Measurements from ENCODE around the gene KCTD7.

GRCh38 chr7:66666313-66666952 lies 37.8 kb downstream of the KCTD7 start:
- TF ChIP-seq EZH2 (IDR thresholded peaks at IDR 0.05; ENCODE audit: low read length) (no peak), CTCF (optimal IDR thresholded peaks at IDR 0.05 in 1 of 3, IDR thresholded peaks at IDR 0.05 in 1 of 3, conservative IDR thresholded peaks at IDR 0.05 in 1 of 3; ENCODE audit: extremely low read depth in 1 of 3, insufficient read depth in 2 of 3, low read length in 3 of 3) (no peak)
